Stromal cell of bone marrow (primary cell): ENCODE data around the gene LMAN2L.
"Not testable (repeated sequence)": the region's sequence is repeated elsewhere in the genome, so short reads cannot be mapped to it uniquely, and the experiment has no call there.

Experiments
- DNase-seq: peaks from one replicate; pipeline ENCODE4 v3.0.0-alpha.2; 2012; ENCODE audit warnings: low read depth

Gene LMAN2L

DNA sequence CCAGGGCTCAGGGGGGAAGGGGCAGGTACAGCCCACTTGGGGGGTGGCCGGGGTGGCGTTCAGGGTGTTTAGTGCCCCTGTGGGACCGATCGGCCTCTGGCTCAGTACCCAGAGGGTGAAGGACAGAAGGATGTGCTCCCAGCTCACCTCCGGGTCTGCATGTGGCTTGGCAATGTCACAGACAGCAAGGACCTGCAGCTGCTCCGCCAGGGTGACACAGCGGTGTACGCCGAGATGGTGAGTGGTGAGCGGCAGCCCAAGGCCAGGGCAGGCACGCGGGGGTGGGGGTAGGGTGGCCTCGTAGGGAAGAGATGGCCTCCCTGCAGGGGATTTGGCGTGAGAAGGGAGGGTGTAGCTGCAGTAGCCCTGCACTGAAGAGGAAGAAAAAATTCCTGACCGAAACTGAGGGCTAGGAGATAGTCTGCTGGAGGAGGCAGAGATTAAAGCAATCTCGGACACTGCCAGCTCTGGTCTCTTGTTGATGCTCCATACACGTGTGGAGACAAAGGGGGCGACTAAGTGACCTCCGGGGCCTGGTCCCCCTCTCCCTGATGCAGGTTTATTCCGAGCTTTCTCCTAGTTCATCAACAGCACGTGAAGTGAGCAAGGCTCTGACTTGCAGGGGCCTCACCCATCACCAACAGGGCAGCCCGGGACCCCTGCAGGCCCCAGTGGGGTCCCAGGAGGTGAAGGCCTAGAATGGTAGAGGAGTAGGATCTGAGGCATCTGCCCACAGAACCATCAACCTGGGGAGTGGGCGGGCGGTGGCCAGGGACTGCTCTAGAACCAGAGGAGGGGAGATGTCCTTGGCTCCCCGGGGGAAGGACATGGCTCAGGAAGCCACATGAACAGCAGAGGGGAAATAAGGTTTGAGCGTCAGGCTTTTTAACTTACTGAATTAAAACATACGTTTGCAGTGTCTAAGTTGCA, 51.9 kb downstream of the LMAN2L start:
- DNase-seq = no peak

DNA sequence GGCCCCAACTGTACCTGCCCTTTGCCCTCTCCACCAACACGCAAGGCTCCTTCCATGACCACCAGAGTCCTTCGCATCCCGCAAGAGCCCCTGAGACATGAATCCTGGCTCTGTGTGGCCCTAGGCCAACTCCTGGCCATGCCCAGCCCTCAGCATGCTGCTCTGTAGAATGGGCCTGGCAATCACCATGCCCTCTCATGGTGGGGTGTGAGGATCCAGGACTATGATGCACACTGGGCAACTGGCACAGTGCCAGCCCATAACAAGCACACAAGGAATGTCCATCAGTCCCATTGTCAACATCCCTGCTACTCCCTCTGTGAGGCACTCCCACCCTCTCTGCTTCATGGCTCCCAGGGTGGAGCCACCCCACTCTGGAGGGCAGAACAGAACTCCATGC, 52.6 kb downstream of the LMAN2L start:
- no peak for DNase-seq

DNA sequence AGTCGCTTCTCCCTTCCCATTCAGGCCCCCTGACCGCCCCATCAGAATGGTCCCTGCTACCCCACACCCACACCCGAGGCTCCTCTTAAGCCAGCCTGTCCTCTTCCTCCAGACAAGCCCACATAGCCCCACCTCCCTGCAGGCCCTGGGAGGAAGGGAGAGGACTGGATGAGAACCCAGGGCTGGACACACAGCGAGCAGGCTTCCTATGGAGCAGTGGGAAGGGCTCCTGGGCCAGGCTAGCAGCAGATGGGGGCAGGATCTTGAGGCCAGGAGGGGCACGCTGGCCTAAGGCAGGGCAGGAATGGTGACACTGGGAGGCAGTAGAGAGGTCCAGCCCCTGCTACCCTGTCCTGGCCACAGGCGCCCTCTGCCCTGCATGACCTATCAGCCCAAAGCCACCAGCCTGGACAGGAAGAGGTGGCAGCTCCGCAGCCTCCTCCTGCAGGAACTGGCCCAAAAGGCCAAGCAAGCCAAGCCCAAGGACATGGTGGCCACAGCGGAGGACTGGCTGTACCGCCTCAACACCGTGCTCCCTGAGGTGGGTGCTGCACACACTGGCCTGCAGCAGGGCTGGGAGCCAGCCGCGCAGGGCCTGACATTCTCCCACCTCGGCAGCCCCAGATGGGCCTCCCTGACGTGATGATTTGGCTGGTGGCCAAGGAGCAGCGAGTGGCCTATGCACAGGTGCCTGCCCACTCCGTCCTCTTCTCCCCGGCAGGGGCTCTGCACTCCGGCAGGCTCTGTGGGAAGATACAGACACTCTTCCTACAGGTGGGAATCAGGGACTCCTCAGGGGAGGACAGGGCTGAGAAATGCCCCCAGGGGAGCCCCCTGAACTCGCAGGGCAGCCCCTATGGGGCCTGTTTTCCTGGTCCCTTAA, 54.0 kb downstream of the LMAN2L start:
- no peak for DNase-seq

DNA sequence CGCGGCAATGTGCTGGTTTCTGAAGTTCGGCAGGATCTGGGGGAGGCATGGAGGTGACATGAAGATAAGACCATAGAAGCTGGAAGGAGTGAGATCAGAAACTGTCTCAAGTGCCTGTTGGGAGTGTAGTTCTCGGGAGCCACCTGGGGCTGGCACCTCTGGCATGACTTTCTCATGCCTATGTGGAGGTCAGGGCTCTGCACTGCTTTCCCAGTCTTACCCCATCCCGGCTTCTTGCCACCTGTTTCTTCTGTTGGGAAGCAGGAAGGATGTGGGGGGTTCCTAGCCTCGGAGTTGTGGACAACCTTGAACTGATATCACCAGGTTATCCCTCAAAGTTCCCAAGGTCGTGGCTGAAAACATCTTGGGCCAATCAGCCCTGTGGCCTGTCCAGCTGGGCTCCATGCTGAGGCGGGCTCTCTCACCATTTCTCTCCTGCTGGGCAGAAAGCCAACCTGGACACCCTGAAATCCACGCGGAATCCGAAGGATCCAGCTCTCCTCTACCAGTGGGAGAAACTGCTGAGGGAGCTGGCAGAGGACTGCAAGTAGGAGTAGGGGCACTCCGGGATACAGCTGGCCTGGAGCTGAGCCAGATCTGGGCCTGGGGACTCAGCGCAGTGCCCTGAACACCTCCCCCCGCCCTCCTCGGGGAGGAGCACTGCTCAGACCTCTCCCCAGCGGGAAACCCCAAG, 54.8 kb downstream of the LMAN2L start:
- no peak for DNase-seq

DNA sequence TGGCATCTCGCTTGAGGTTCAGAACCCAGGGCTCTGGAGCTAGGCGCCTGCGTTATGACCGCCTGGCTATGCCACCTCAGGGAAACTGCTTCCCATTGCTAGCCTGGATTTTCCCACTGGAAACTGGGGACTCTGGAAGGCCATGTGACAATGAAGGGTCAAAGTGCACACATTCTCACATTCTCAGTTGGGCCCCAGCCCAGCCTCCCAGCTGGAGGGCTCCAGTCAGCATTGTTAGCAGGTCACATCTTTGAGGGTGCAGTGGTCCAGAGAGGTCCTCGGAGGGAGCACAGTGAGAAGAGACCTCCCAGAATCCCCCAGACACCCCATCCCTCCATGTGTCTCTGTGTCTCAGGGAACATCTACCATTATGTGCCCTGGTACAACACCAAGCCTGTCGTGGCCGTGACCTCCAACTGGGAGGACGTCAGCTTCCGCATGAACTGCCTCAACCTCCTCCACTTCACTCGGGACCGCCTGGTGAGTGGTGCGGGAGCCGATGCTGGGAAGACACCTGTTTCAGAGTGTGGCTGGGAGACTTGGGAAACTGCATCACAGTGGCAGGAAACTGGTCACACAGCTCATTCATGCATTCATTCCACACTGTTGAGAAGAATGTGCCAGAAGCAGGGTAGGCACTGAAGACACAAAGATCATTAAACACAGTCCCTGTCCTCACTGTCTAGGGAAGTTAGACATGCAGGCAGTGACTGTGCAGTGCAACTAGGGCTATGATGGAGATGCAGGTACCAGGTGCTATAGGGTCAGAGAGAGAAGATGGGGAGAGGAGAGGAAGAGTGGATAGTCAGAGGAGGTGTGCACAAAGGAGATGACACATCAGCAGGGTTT, 55.7 kb downstream of the LMAN2L start:
- no peak for DNase-seq

DNA sequence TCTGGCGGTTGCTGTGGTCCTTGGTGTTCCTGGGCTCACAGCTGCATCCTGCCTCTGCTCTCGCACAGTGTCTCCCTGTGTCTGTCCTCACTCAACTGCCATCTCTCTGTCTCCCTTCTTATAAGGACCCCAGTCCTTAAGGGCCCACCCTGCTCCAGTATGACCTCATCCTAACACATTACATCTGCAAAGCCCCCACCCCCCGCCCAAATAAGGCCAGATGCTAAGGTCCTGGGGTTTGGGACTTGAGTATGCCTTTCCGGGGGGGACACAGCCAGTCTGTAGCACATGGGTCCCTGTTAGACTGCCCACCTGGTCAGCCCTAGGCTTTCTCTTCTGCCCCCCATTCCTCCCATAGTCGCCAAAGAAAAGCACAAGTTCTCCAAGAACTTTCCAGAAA, 56.6 kb downstream of the LMAN2L start:
- no peak for DNase-seq

DNA sequence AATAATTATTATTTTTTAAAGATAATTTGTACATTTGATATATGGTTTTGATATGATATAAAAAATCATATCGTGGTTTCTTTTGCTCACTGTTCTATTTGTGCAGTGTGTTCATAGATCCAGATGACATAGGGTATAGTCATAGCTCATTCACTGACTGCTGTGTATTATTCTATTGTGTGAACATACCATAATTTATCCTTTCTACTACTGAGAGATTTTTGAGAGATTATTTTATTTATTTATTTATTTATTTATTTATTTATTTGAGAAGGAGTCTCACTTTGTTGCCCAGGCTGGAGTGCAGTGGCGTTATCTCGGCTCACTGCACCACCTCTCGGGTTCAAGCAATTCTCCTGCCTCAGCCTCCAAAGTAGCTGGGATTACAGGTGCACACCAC, 58.3 kb downstream of the LMAN2L start:
- DNase-seq = no peak

DNA sequence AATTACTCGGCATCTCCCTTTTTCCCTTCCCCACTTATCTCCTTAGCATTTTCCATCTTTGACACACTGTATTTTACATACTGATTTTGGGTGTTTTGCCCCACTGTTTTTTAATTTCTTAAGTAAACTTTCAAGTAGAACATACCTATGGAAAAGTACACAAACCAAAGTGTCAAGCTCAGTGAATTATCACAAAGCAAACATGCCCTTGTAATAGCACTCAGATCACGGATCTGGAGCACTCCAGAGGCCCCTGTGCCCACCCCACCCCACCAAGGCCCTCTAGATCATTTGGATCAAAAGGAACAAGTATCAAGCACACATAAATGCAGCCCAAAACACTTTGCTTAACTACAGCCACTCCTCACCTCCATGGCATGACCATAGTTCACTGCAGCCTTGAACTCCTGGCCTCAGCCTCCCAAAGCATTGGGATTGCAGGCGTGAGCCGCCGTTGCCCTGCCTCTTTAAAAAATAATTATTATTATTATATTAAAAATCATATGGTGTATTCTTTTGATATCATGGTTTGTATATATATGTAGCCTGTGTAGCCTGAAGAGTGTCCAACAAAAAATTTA, 59.2 kb downstream of the LMAN2L start:
- DNase-seq = no peak

DNA sequence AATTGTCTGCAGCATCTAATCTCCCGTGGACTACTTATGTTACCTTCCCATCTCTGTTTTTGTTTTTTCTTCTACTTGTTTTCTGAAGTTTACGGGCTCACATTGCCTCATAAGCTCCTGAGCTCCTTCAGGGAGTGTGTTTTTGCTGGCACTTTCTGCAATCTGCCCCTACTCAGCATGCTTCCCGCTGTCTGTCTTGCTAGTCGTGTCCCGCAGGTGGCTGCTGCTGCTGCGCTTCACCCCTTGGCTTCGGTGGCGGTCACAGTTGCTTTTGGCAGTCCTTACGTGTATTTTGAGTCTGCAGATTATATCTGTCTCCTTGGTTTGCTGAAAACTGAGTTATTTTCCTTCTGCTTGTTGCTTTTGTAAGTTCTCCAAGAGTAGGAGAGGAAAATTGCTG, 60.0 kb downstream of the LMAN2L start:
- no peak for DNase-seq

DNA sequence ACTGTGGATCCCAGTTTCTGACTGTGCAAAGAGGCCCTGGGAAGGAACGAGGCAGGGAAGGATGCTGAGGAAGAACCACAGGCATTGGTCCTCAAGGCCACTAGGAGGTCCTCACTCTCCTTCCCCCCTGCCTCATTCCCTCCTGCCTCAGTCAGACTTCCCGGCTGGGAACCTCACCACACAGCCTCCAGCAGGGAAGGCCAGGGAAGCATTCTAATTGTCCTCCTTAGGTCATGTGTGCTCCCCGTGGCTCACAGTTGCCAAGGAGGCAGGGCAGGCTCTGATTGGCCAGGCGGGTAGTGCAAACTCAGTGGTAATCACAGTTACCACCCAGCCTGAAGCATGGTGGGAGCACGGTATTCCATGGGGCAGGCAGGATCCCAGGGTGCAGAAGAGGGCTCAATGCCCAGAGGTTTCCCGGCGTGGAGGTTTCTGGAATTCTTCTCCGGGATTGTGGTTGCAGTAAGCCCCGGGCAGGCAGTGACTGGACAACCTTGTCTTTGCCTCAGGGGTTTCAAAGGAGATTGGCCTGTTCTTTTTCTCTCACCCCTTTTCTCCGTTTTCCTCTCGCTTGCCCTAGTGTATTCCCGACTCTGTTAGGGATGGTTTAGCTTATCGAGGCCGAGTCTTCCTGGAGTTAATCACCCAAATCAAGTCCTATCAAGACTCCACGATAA, 70.2 kb downstream of the LMAN2L start:
- DNase-seq = no peak

DNA sequence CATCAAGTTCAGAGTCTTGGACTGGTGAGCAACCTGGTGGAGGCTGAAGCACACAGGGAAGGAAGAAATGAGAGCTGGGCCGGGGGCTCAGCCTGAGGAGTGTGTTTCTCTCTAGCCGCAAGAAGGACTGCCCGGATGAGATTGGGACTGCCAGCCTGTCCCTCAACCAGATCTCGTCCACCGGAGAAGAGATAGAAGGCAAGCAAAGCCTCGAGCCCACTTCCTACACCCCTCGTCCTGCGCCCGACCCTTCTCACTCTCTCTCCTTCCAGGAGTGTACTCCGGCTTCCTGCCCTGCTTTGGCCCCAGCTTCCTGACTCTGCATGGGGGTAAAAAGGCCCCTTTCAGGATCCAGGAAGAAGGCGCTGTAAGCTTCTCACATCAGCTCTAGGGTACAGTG, 71.1 kb downstream of the LMAN2L start:
- DNase-seq = no peak

DNA sequence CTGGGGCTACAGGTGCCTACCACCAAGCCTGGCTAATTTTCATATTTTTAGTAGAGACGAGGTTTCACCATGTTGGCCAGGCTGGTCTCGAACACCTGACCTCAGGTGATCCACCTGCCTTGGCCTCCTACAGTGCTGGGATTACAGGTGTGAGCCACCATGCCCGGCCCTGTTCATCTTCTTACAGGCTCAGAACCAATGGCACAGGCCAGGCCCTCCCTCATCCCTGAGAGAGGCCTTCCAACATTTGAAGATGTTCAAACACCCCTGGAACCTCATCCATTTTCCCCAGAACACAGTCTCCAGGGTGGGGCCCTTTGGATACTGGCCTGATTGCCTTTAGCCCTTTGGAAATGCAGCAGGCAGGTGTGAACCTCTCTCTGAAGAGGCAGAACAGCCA, 74.1 kb downstream of the LMAN2L start:
- DNase-seq = not testable (repeated sequence)

DNA sequence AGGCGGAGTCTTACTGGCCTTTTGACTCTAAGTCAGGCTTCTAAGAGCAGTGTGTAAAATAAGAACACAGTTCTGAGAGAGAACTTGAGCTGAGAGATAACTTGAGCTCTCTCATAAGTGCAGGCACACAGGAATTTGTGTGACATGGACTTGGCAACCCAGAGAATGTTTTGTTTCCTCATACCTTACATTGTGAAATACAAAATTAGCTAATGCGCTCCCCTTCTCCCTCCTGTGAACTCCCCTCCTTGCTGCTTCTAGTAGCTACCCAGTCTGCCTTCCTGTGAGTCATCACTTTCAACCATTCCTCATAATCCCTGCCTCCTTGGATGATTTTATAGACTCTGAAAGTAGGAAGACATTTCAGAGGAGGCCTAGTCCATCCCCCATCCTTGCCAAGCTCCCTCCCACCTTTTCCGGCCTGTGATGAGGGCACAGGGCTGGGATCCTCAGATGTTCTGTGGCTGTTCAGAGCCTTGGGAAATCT, 74.7 kb downstream of the LMAN2L start:
- peak; percentile 96 for DNase-seq

DNA sequence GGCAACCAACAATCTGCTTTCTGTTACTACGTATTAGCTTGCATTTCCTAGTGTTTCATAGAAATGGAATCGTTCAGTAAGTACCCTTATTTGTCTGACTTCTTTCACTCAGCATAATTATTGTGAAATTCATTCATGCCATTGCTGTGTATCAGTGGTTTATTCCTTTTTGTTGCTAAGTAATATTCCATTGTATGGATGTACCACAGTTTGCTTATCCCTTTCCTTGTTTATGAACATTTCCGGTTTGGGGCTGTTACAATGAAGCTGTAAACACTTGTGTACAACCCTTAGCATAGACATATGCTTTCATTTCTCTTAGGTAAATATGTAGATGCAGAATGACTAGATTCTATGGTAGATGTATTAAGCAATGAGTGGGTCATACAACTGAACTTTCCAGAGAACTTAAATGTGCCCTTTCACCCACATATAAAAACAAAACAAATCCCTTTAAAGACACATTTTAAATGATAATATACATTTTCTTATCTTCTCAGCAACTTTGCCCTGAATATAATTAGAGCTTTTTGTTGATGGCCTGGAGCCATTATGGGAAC, 75.4 kb downstream of the LMAN2L start:
- DNase-seq = no peak

DNA sequence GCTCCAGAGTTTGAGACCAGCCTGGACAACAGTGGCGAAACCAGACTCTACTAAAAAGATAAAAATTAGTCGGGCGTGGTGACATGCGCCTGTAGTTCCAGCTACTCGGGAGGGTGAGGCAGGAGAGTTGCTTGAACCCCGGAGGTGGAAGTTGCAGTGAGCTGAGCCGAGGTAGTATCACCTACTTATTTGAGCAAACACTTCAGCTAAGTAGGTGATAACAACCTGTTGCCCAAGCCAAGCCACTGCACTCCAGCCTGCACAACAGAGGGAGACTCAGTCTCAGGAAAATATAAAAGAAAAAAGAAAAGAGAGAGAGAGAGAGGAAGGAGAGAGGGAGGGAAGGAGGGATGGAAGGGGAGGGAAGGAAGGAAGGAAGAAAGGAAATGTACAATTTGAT, 76.0 kb downstream of the LMAN2L start:
- no peak for DNase-seq

DNA sequence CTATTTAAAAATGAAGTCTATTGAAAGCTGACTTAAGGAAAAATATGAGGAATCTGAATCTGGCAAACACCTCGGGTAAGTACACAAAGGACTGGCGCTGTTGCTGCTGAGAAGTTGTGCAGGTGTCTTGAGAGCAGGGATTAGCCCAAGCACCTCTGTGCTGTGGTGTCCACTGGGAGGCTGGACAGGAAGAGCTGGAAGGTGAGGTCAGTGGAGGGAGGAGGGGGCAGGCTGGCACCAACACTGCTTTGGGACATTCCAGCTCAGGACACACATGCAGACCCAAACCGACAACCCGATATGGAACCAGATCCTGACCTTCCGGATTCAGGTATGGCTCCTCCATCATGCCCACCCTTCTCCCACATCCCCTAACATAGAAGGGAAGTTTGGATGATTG, 76.7 kb downstream of the LMAN2L start:
- DNase-seq = no peak

DNA sequence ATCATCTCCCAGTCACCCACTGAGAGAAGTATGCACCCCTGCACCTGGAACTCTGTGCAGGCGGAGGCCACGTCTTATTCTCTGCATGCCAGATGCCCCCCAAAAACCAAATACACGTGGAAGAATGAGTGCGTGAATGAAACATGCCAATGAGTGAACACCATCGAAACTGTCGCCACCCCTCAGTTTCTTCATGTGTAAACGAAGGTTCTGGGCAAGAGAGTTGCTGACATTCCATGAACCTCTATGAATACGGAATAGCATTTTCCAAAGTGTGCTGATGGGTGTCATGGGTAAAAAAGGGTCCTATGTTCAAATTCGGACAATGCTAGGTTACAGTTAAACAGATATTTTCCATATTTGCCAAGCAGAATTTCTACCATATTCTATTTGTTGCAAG, 77.5 kb downstream of the LMAN2L start:
- DNase-seq = no peak

DNA sequence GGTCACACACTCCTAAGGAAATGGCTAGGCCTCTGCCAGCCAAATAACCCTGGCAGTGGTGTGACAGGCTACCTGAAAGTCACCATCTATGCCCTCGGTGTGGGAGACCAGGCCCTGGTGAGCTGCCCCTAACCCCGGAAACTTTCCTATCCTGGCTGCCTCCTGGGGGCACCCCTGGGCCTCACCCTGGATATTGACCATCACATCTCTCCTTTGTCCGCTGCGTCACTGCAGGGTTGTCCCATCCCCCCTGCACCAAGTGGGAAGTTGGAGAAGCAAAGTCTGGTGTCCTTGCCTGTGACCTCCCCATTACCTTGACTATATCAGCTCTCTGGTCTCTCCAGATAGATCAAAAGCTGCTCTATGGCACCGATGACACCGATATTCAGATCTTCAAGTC, 78.5 kb downstream of the LMAN2L start:
- no peak for DNase-seq

DNA sequence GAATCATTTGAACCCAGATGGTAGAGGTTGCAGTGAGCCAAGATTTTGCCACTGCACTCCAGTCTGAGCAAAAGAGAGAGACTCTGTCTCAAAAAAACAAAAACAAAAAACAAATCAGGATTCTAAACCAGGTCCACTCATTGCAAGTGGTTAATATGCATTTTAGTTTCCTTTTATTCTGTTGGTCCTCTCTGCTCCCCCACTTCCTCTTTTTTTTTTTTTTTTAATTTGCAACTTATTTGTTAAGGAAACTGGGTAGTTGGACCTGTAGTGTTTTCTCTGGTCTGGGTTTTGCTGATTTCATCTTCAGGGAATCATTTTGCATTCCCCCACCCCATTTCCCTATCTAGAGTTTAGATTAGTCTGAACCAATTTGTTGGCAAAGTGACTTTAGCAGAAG, 83.3 kb downstream of the LMAN2L start:
- DNase-seq = no peak
